Body of pancreas (tissue), 4 donors: Measurements from ENCODE around the gene COPS7B.

Experiments used
- CTCF ChIP-seq, 7 experiments: fragments of 450-650 bp in 4 of 7; fragments of 200-600 bp in 3 of 7; sonication (generic) in 3 of 7; IDR thresholded peaks; one replicate each; pipeline ENCODE4 v1.5.1; 2016 to 2019; ENCODE audit warnings: antibody characterized with exemption in 7 of 7
- POLR2A ChIP-seq, 3 donors: fragments of 450-650 bp; IDR thresholded peaks; one replicate each; pipeline ENCODE4 v1.6.1; 2016; ENCODE audit warnings: antibody characterized with exemption in 3 of 3, mild to moderate bottlenecking in 2 of 3

GRCh38 chr2:231743376-231744116 is 42.7 kb upstream of the COPS7B start:
- TF ChIP-seq CTCF (IDR thresholded peaks at IDR 0.05) (no peak), POLR2A (IDR thresholded peaks at IDR 0.05) (no peak)
